ENCODE measurements around the gene RBM20. TPM values are rescaled to one million over a fixed set of nuclear protein-coding genes. Genes with fewer than 3 reads are reported as not detected.
"Not testable (repeated sequence)": the region's sequence is repeated elsewhere in the genome, so short reads cannot be mapped to it uniquely, and the experiment has no call there.

The RBM20 gene
- total and polyA plus RNA-seq, 5 donors from 2014 or later, result 0.15 to 0.72 TPM; not detected in 3

DNA sequence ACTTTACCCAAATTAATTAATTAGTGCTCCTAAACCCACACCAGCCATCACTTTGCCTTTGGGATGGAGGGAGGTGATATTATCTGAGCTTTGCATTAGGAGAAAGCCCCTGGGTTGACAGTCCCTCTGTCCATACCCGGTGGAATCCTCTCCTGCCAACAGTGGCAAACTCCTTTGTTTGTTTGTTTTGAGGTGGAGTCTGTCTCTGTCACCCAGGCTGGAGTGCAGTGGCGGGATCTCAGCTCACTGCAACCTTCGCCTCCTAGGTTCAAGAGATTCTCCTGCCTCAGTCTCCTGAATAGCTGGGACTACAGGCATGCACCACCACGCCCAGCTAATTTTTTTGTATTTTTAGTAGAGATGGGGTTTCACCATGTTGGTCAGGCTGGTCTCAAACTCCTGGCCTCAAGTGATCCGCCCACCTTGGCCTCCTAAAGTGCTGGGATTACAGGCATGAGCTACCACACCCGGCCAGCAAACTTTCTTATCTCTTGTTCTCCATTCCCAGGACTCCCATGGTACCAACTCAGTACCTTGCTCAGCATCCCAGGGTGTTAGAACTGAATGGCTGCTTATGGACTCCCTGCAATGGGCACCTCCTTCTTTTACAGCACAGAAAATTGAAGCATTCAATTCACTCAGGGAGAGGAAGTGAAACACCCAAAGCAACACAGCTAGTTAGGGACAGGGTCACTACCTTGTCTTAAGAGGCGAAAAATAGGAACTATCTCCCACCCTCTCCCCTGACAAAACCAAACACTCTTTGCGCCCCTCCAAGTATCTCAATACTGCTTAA lies 223.1 kb downstream of the RBM20 start:
- not testable (repeated sequence) for ATAC-seq (ENCODE audit: low read depth in 2 of 2); H3K27me3 Mint-ChIP-seq; H3K9me3 Mint-ChIP-seq; H3K9me3 ChIP-seq (ENCODE audit: control insufficient read depth in 2 of 2, low read length in 2 of 2); H3K27me3 ChIP-seq (ENCODE audit: control insufficient read depth, insufficient read depth, low read length); H3K36me3 Mint-ChIP-seq; H3K36me3 ChIP-seq (ENCODE audit: control insufficient read depth, insufficient read depth, low read length)
- Mint-ChIP-seq H3K27ac (peak overlapping the region; percentile 90 to 100 (median 97)), H3K4me1 (peaks cover 45 to 93% (median 78%) of the 10 kb centered on the region in 4 donors), H3K4me3 (peak overlapping the region; percentile 66 to 99 (median 86))
- Histone ChIP-seq H3K27ac (ENCODE audit: insufficient read depth, low read length, poor library complexity, severe bottlenecking) (peak overlapping the region; percentile 99), H3K4me3 (ENCODE audit: low read depth, low read length) (peak overlapping the region; percentile 74), H3K4me1 (ENCODE audit: control insufficient read depth, insufficient read depth, low read length, poor library complexity, severe bottlenecking) (peaks cover 95% of the 10 kb centered on the region)
- DNase-seq, result peak in 1 of 3 donors; percentile 42

DNA sequence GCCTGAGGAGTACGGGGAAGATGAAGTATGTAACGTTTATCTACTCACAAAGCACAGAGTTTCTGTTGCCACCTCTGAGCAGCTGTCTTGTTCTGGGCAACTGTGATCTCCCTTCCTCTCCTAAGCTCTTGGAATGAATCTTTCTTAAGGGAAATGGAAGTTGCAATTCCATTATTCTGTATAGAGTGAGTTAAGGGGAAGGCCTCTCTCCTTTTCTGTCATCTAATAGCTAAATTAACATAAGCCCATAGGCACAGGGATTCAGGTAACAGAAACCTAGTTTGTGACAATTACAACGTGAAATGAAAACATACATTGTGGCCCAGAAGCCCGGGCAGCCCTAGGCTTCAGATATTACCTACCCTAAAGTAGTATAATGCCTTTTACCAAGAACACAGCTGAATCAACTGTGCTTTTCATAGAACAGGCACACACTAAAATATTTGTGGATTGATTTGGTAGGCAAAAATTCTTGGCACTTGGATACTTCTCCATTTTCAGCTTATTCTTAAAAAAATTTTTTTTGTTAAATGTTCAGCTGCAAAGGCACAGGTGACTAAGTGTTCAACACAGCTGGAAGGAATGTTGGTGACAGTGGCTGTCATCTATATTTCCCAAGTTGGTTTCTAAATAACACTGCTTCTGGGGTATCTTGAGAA lies 223.8 kb downstream of the RBM20 start:
- peak overlapping the region; percentile 99 for H3K27ac ChIP-seq (ENCODE audit: insufficient read depth, low read length, poor library complexity, severe bottlenecking)
- peaks cover 0 to 1% (median 0%) of the 10 kb centered on the region in 7 donors for H3K9me3 Mint-ChIP-seq
- H3K27me3 Mint-ChIP-seq, result peaks cover 9% of the 10 kb centered on the region
- peaks cover 45 to 85% (median 75%) of the 10 kb centered on the region in 4 donors for H3K4me1 Mint-ChIP-seq
- no peaks in the 10 kb centered on the region for H3K9me3 ChIP-seq (ENCODE audit: control insufficient read depth in 2 of 2, low read length in 2 of 2)
- peaks cover 9% of the 10 kb centered on the region for H3K36me3 Mint-ChIP-seq
- H3K4me3 ChIP-seq (ENCODE audit: low read depth, low read length), result peak overlapping the region; percentile 49
- ATAC-seq (ENCODE audit: low read depth in 2 of 2) (no peak), DNase-seq (no peak)
- H3K36me3 ChIP-seq (ENCODE audit: control insufficient read depth, insufficient read depth, low read length), result no peaks in the 10 kb centered on the region
- H3K4me1 ChIP-seq (ENCODE audit: control insufficient read depth, insufficient read depth, low read length, poor library complexity, severe bottlenecking), result peaks cover 92% of the 10 kb centered on the region
- H3K27ac Mint-ChIP-seq, result peak overlapping the region; percentile 94 to 100 (median 97)
- H3K4me3 Mint-ChIP-seq, result peak overlapping the region; percentile 96 to 99 (median 97)
- H3K27me3 ChIP-seq (ENCODE audit: control insufficient read depth, insufficient read depth, low read length), result no peaks in the 10 kb centered on the region

DNA sequence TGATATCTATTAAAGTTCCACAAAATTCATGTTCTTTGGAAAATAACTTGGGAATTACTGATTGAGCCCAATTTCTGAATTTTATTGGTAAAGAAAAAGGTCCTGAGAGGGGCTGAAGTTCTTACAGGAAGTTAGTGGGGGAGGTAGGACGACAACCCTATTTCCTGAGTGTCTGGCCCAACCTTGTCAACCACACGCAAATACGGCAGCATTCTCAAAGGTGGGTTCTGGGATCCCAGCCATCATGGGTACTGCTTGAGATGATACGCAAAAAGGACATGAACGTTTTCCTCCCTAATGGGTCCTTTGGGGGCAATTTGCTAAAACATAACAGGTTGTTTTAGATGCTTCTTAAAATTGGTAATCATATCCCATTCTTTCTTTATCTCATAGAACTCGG lies 224.8 kb downstream of the RBM20 start:
- no peaks in the 10 kb centered on the region for H3K36me3 ChIP-seq (ENCODE audit: control insufficient read depth, insufficient read depth, low read length)
- Mint-ChIP-seq H3K9me3 (peaks cover 0 to 1% (median 0%) of the 10 kb centered on the region in 7 donors), H3K4me3 (peak overlapping the region; percentile 96 to 99 (median 97)), H3K36me3 (peaks cover 9% of the 10 kb centered on the region), H3K27ac (peak overlapping the region; percentile 94 to 100 (median 97)), H3K27me3 (peaks cover 14% of the 10 kb centered on the region), H3K4me1 (peaks cover 47 to 83% (median 70%) of the 10 kb centered on the region in 4 donors)
- H3K4me1 ChIP-seq (ENCODE audit: control insufficient read depth, insufficient read depth, low read length, poor library complexity, severe bottlenecking), result peaks cover 92% of the 10 kb centered on the region
- DNase-seq (peak; percentile 42 to 71 (median 60)), ATAC-seq (ENCODE audit: low read depth in 2 of 2) (no peak)
- H3K27ac ChIP-seq (ENCODE audit: insufficient read depth, low read length, poor library complexity, severe bottlenecking), result peak overlapping the region; percentile 99
- H3K9me3 ChIP-seq (ENCODE audit: control insufficient read depth in 2 of 2, low read length in 2 of 2), result no peaks in the 10 kb centered on the region
- no peaks in the 10 kb centered on the region for H3K27me3 ChIP-seq (ENCODE audit: control insufficient read depth, insufficient read depth, low read length)
- H3K4me3 ChIP-seq (ENCODE audit: low read depth, low read length), result peak overlapping the region; percentile 79

DNA sequence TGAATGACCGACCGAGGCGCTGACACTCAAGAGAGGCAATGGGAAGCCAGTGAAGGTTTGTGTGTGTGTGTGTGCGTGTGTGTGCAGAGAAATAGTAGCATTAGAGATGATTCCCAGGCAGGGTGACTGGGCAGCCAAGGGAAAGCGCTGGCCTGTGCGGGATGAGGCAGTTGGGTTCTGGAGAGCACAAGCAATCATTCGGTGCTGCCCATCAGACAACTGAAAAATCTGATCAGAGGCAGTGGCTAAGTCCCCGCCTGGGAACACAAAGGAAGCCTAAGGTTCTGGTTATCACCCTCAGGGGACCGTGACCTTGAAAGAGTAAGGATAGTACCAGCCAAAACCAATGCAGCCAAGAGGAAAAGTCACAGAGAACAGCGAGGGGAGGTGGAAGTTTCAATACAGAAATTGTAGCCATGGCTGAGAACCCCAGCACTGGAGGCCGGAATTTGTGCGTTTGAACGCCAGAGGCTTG lies 226.7 kb downstream of the RBM20 start:
- no peak for DNase-seq
- ATAC-seq (ENCODE audit: low read depth in 2 of 2), result no peak

DNA sequence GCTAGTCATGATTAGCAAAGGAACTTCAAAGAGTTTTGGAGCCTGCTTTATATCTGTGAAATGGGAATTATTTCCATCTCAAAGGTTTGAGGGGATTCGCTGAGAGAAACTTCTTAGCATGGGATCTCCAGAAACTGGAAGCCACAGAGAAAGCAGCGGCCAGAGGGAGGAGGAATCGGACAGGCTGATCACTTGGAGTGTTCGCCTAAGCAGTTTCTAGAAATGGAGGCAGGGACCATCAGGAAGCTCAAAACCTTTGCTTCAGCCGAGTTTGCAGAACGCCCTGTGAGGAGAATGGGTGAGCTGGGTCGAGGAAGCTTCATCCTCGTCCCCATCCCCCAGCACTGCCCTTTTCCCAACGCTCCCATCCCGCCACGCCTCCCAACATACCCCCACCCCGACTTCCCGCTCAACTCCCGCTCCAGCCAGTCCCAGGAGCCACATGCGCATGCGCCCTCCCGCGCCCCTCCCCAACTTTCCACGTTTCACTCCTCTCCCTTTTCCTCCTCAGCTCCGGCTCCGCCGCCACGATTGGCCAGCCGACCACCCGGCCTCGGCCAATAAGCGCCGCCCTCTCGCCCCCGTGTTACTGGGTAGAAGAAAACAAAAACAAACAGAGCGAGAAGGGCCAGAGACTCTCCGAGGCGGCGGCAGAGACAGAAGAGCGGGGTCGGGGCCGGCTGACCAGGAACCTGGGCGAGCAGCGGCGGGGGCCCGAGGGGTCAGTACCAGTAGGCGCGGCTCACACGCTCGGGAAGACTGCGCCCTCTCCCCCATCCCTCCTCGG lies 227.4 kb downstream of the RBM20 start, which contains the start of gene PDCD4:
Gene PDCD4, plus strand, starts transcription at position 631 of the 787 bp plus-strand sequence. CDS start 4,100 bp downstream, outside the sequence.
- H3K4me1 Mint-ChIP-seq, result peaks cover 31 to 73% (median 59%) of the 10 kb centered on the region in 4 donors
- Histone ChIP-seq H3K36me3 (ENCODE audit: control insufficient read depth, insufficient read depth, low read length) (peaks cover 10% of the 10 kb centered on the region), H3K4me1 (ENCODE audit: control insufficient read depth, insufficient read depth, low read length, poor library complexity, severe bottlenecking) (peaks cover 86% of the 10 kb centered on the region), H3K4me3 (ENCODE audit: low read depth, low read length) (peak within 1 kb of the TSS; percentile 99), H3K27me3 (ENCODE audit: control insufficient read depth, insufficient read depth, low read length) (no peaks in the 10 kb centered on the region), H3K9me3 (ENCODE audit: control insufficient read depth in 2 of 2, low read length in 2 of 2) (no peaks in the 10 kb centered on the region), H3K27ac (ENCODE audit: insufficient read depth, low read length, poor library complexity, severe bottlenecking) (peak within 1 kb of the TSS; percentile 99)
- DNase-seq (peak; percentile 84 to 93 (median 88)), ATAC-seq (ENCODE audit: low read depth in 2 of 2) (peak; percentile 69 to 75)
- H3K36me3 Mint-ChIP-seq, result peaks cover 14% of the 10 kb centered on the region
- peaks cover 14% of the 10 kb centered on the region for H3K27me3 Mint-ChIP-seq
- H3K27ac Mint-ChIP-seq, result peak within 1 kb of the TSS; percentile 95 to 100 (median 97)
- H3K4me3 Mint-ChIP-seq, result peak within 1 kb of the TSS; percentile 96 to 99 (median 98)
- peaks cover 0 to 1% (median 0%) of the 10 kb centered on the region in 7 donors for H3K9me3 Mint-ChIP-seq

More for the DNA sequence above, 226.7 kb downstream of the RBM20 start:
- no peaks in the 10 kb centered on the region for H3K27me3 ChIP-seq (ENCODE audit: control insufficient read depth, insufficient read depth, low read length)
- peaks cover 4% of the 10 kb centered on the region for H3K36me3 ChIP-seq (ENCODE audit: control insufficient read depth, insufficient read depth, low read length)
- H3K27ac Mint-ChIP-seq, result peak overlapping the region; percentile 94 to 100 (median 97)
- peaks cover 36 to 77% (median 62%) of the 10 kb centered on the region in 4 donors for H3K4me1 Mint-ChIP-seq
- H3K36me3 Mint-ChIP-seq, result peaks cover 13% of the 10 kb centered on the region
- H3K4me3 Mint-ChIP-seq, result peak overlapping the region; percentile 96 to 99 (median 98)
- H3K4me3 ChIP-seq (ENCODE audit: low read depth, low read length), result peak overlapping the region; percentile 90
- peaks cover 0 to 1% (median 0%) of the 10 kb centered on the region in 7 donors for H3K9me3 Mint-ChIP-seq
- H3K27me3 Mint-ChIP-seq, result peaks cover 14% of the 10 kb centered on the region
- peaks cover 89% of the 10 kb centered on the region for H3K4me1 ChIP-seq (ENCODE audit: control insufficient read depth, insufficient read depth, low read length, poor library complexity, severe bottlenecking)
- peak overlapping the region; percentile 99 for H3K27ac ChIP-seq (ENCODE audit: insufficient read depth, low read length, poor library complexity, severe bottlenecking)
- no peaks in the 10 kb centered on the region for H3K9me3 ChIP-seq (ENCODE audit: control insufficient read depth in 2 of 2, low read length in 2 of 2)

DNA sequence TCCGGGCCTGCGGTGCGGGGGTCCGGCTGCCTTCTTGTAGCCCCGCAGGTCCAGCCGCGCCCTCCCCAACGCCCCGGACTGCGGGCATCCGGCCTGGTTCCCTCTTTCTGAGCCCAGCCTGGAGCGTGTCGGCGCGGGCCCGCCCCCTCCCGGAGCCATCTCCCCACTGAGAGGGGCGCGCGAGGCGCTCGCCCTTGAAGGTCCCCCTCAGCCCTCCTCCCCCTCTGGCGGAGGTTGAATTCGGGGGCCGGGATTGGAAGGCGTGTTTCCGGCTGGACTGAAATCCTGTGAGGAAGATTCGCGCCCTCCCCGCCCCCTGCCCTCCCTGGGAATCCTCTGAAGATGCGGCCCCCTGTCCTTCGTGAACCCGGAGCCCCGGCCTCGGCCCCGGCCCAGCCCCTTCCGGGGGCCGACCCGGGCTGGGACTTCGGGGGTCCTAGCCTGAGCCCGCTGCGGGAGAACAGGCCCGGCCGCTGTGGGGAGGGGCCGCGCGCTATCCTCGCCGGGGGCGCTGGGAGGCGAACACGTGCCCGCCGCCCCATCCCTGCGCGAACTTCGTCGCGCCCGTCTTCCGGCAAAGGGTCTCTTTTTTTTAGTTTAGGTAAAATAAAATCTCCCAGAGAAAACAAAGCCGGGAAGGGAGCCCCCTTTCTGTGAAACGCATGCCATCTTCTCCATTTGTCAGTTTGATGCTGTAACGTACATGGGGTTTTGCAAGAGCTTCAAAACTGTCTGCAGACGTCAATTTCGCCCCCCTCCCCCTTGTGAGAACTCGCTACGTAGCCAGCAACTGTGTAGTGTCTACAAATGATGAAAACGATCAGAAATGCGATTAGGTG lies 228.2 kb downstream of the RBM20 start:
- Mint-ChIP-seq H3K27me3 (peaks cover 14% of the 10 kb centered on the region), H3K9me3 (peaks cover 0 to 1% (median 0%) of the 10 kb centered on the region in 7 donors), H3K36me3 (peaks cover 15% of the 10 kb centered on the region), H3K4me3 (peak overlapping the region; percentile 90 to 97 (median 96)), H3K4me1 (peaks cover 29 to 70% (median 57%) of the 10 kb centered on the region in 4 donors), H3K27ac (peak overlapping the region; percentile 93 to 97 (median 95))
- Histone ChIP-seq H3K9me3 (ENCODE audit: control insufficient read depth in 2 of 2, low read length in 2 of 2) (no peaks in the 10 kb centered on the region), H3K36me3 (ENCODE audit: control insufficient read depth, insufficient read depth, low read length) (peaks cover 15% of the 10 kb centered on the region), H3K27ac (ENCODE audit: insufficient read depth, low read length, poor library complexity, severe bottlenecking) (peak overlapping the region; percentile 99), H3K4me3 (ENCODE audit: low read depth, low read length) (peak overlapping the region; percentile 99), H3K27me3 (ENCODE audit: control insufficient read depth, insufficient read depth, low read length) (no peaks in the 10 kb centered on the region), H3K4me1 (ENCODE audit: control insufficient read depth, insufficient read depth, low read length, poor library complexity, severe bottlenecking) (peaks cover 84% of the 10 kb centered on the region)
- peak; percentile 69 to 70 for ATAC-seq (ENCODE audit: low read depth in 2 of 2)
- peak; percentile 82 to 89 (median 85) for DNase-seq

Data from CD4-positive, CD25-positive, alpha-beta regulatory T cell (primary cell).